GM12878 (cell line): ENCODE data around the gene MRPL36. TPM values are rescaled to one million over a fixed set of nuclear protein-coding genes. Genes with fewer than 3 reads are reported as not detected.

Experiments
- ATAC-seq: fragments of 200-7000 bp; cut with Tn5 transposase; 3 replicates; pipeline ENCODE4 v1.9.1; 2020; ENCODE audit warnings: mild to moderate bottlenecking, moderate library complexity
- BruUV-seq: library from RNA; stranded (reverse); fragments of 400-500 nt; replicated peaks from 2 replicates; lab custom pipeline; 2021; lab: Mats Ljungman, UMichigan
- CTCF ChIA-PET: fragments of 300-600 bp; sonication (Branson Sonifier 250); formaldehyde crosslinking; extraction: SDS; loops from one replicate; lab custom pipeline; 2021; ENCODE audit warnings: inconsistent platforms; lab: Yijun Ruan, JAX
- POLR2A ChIA-PET: fragments of 350-600 bp; formaldehyde crosslinking; extraction: SDS; loops from one replicate; lab custom pipeline; 2021; ENCODE audit warnings: inconsistent platforms; lab: Charles Lee
- RAD21 ChIA-PET: fragments of 300-600 bp; sonication (Branson Sonifier 250); formaldehyde crosslinking; loops from one replicate; lab custom pipeline; 2023; ENCODE audit warnings: antibody characterized with exemption; ENCODE audit not compliant: unreplicated experiment; lab: Charles Lee
- SMC1A ChIA-PET: fragments of 300-600 bp; sonication (Branson Sonifier 250); formaldehyde crosslinking; loops from one replicate; lab custom pipeline; 2023; ENCODE audit not compliant: unreplicated experiment, uncharacterized antibody; lab: Charles Lee
- DNase-seq: peaks from one replicate; pipeline ENCODE4 v3.0.0-alpha.2; 2011; ENCODE audit warnings: low read depth, low spot score
- FAIRE-seq: peaks from 3 replicates; lab custom pipeline; 2011; peaks lifted over from hg19 to GRCh38; lab: Jason Lieb, UNC
- H2AFZ ChIP-seq: 2 replicates; pipeline ENCODE4 v1.6.0; 2011; ENCODE audit warnings: low read depth, low read length, control low read depth; ENCODE audit not compliant: control insufficient read depth
- H3K27ac ChIP-seq: 2 replicates; pipeline ENCODE4 v1.5.1; 2011; ENCODE audit warnings: control low read depth; ENCODE audit not compliant: control insufficient read depth, insufficient read depth
- H3K27me3 ChIP-seq, 2 experiments: replicated peaks in 1 of 2; 2 replicates each; pipeline versions ENCODE4 v1.6.0 to v1.6.1; 2011; ENCODE audit warnings: low read length in 1 of 2; ENCODE audit not compliant: control insufficient read depth in 2 of 2, insufficient read depth in 2 of 2
- H3K36me3 ChIP-seq, 2 experiments: 2 replicates each; pipeline ENCODE4 v1.5.1; 2011; ENCODE audit warnings: low read length in 1 of 2; ENCODE audit not compliant: control insufficient read depth in 2 of 2, insufficient read depth in 2 of 2
- H3K4me1 ChIP-seq: 2 replicates; pipeline ENCODE4 v1.6.1; 2011; ENCODE audit warnings: mild to moderate bottlenecking, low read length, moderate library complexity, mixed read lengths; ENCODE audit not compliant: control insufficient read depth, insufficient read depth
- H3K4me2 ChIP-seq: 2 replicates; pipeline ENCODE4 v1.6.0; 2011; ENCODE audit warnings: control low read depth; ENCODE audit not compliant: control insufficient read depth, insufficient read depth
- H3K4me3 ChIP-seq: fragments of 200-600 bp; sonication (generic); 2 replicates; pipeline ENCODE4 v1.5.1; 2016
- H3K79me2 ChIP-seq: 2 replicates; pipeline ENCODE4 v1.6.0; 2011; ENCODE audit warnings: low read length; ENCODE audit not compliant: control insufficient read depth, insufficient read depth
- H3K9ac ChIP-seq: 2 replicates; pipeline ENCODE4 v1.8.0; 2011; ENCODE audit warnings: low read length, control low read depth, mixed read lengths; ENCODE audit not compliant: control insufficient read depth, insufficient read depth
- H3K9me3 ChIP-seq: replicated peaks from 3 replicates; pipeline ENCODE4 v1.5.1; 2011; ENCODE audit warnings: mild to moderate bottlenecking, low read length; ENCODE audit not compliant: control insufficient read depth, insufficient read depth
- H4K20me1 ChIP-seq: 2 replicates; pipeline ENCODE4 v1.6.0; 2011; ENCODE audit not compliant: control insufficient read depth, insufficient read depth
- BACH1 ChIP-seq: fragments of 450-650 bp; IDR thresholded peaks from 2 replicates; pipeline ENCODE4 v1.6.1; 2017; ENCODE audit warnings: mild to moderate bottlenecking, borderline replicate concordance
- BMI1 ChIP-seq: fragments of 450-650 bp; IDR thresholded peaks from 2 replicates; pipeline ENCODE4 v1.6.1; 2016; ENCODE audit warnings: mild to moderate bottlenecking, moderate library complexity, borderline replicate concordance
- CUX1 ChIP-seq: IDR thresholded peaks from 2 replicates; pipeline ENCODE4 v1.6.1; 2012; ENCODE audit warnings: improper control_type of control experiment, low read depth, low read length; ENCODE audit not compliant: insufficient replicate concordance
- NFXL1 ChIP-seq: fragments of 450-650 bp; IDR thresholded peaks from 2 replicates; pipeline ENCODE4 v1.6.1; 2017; ENCODE audit warnings: antibody characterized with exemption, mild to moderate bottlenecking, borderline replicate concordance
- PBX3 ChIP-seq: IDR thresholded peaks from 2 replicates; pipeline ENCODE4 v1.6.1; 2011; ENCODE audit warnings: mild to moderate bottlenecking, low read depth, low read length, moderate library complexity; ENCODE audit not compliant: insufficient replicate concordance
- PRDM15 ChIP-seq: fragments of 450-650 bp; formaldehyde crosslinking; IDR thresholded peaks from 2 replicates; pipeline ENCODE4 v1.4.0; 2020; ENCODE audit warnings: mild to moderate bottlenecking, moderate library complexity
- RB1 ChIP-seq: fragments of 450-650 bp; formaldehyde crosslinking; IDR thresholded peaks from 2 replicates; pipeline ENCODE4 v1.6.1; 2017; ENCODE audit warnings: mild to moderate bottlenecking, borderline replicate concordance
- RCOR1 ChIP-seq: conservative IDR thresholded peaks from 2 replicates; pipeline ENCODE4 v1.6.1; 2012; ENCODE audit warnings: low read depth, low read length, improper control_type of control experiment
- RELA ChIP-seq: fragments of 450-650 bp; IDR thresholded peaks from 2 replicates; pipeline ENCODE4 v1.8.0; 2014; ENCODE audit warnings: borderline replicate concordance; ENCODE audit not compliant: partially characterized antibody
- USF1 ChIP-seq: IDR thresholded peaks from 2 replicates; pipeline ENCODE4 v1.6.1; 2011; ENCODE audit warnings: borderline replicate concordance, low read depth, mild to moderate bottlenecking, moderate library complexity, mixed read lengths, low read length; ENCODE audit not compliant: insufficient read depth; ENCODE audit errors: extremely low read length
- WGBS: methylation state at CpG from one replicate; pipeline ENCODE4 v1.1.6; 2016; ENCODE audit warnings: low lambda C conversion rate; ENCODE audit not compliant: insufficient replicate concordance, insufficient coverage; ENCODE audit errors: missing lambda C conversion rate; 5-methylcytosine and 5-hydroxymethylcytosine counted together
- in situ Hi-C: fragments of 300-500 bp; cut with MboI; formaldehyde crosslinking; loops from 9 replicates; pipeline ENCODE4 v1.14.3; 2018; ENCODE audit warnings: mixed read lengths
- intact Hi-C: fragments of 100-400 bp; cut with micrococcal nuclease; formaldehyde crosslinking; loops from one replicate; pipeline ENCODE4 v1.14.2; 2022; ENCODE audit not compliant: unreplicated experiment
- polyA plus RNA-seq, 11 experiments: library from polyadenylated mRNA; depleted of rRNA in 4 of 11; unstranded in 6 of 11; stranded (reverse) in 5 of 11; fragments of >200 nt; fragmentation: Nextera tagmentation in 4 of 11; fragmentation: Illumina TruSeq in 1 of 11; extraction: Ambion mirVana in 4 of 11; extraction: Trizol in 1 of 11; gene quantifications; 1 replicate in 1 of 11; 2 replicates in 10 of 11; pipeline versions ENCODE4 v1.2.1 to v1.2.3, GENCODE V29; 2011 to 2016; ENCODE audit warnings: inconsistent platforms in 2 of 11, missing spikeins in 2 of 11, low read depth in 1 of 11
- total RNA-seq, 4 experiments: library from RNA; depleted of rRNA in 3 of 4; stranded (reverse); fragments of >200 nt in 3 of 4; fragmentation: Illumina TruSeq in 1 of 4; extraction: Trizol in 1 of 4; gene quantifications; 2 replicates each; pipeline versions ENCODE4 v1.2.1 to v1.2.3, GENCODE V29; 2013 to 2021

The MRPL36 gene
- total and polyA plus RNA-seq, 10 of the 15 experiments (the other 5 are each of a cell fraction or from before 2014, with no cell fraction given), result 89.2 to 559 (median 152) TPM

GRCh38 chr5:1795506-1795905 lies 4.1 kb downstream of the MRPL36 start (continued):
- TF ChIP-seq USF1 (no peak), RCOR1 (no peak)

- FAIRE-seq (no peak), DNase-seq (no peak), ATAC-seq (no peak)
- ChIA-PET POLR2A (interaction anchor here (0.9 kb wide), 1 partner anchor 13 kb away, joined by 3 read pairs; no protein-coding TSS in a partner anchor), SMC1A (no interaction called here), CTCF (interaction anchor here (0.8 to 1.1 kb wide), 3 partner anchors 13 to 31 kb away, joined by 3 to 5 read pairs (median 3); no protein-coding TSS in a partner anchor), RAD21 (no interaction called here)
- WGBS, result 96% methylated on average over 17 of the region's 17 CpGs
- H3K4me1 ChIP-seq, result peaks cover 50% of the 10 kb centered on the region
- in situ Hi-C loops (loop anchor here (5.0 kb wide), 1 partner anchor 308 kb away; no protein-coding TSS in a partner anchor), intact Hi-C loops (loop anchor here (10.0 kb wide), 1 partner anchor 480 kb away; no protein-coding TSS in a partner anchor)
- H3K4me3 ChIP-seq, result no peak overlapping the region; the same call in 1 of the 2 replicates
- no peak overlapping the region for H2AFZ ChIP-seq
- peaks cover 37% of the 10 kb centered on the region for H3K79me2 ChIP-seq
- peaks cover 13 to 21% of the 10 kb centered on the region in 2 experiments for H3K36me3 ChIP-seq
- H3K27ac ChIP-seq, result peak overlapping the region; percentile 92; the same call in 1 of the 2 replicates
- H3K4me2 ChIP-seq, result no peak overlapping the region
- H3K27me3 ChIP-seq, result no peaks in the 10 kb centered on the region
- no TSS peak for BruUV-seq
- no peaks in the 10 kb centered on the region for H3K9me3 ChIP-seq
- H3K9ac ChIP-seq, result no peak overlapping the region
- H4K20me1 ChIP-seq, result no peaks in the 10 kb centered on the region
- no peak for TF ChIP-seq CUX1
- no peak for TF ChIP-seq PBX3
- no peak for TF ChIP-seq NFXL1
- TF ChIP-seq PRDM15 (CRISPR knock-in tag), result no peak
- TF ChIP-seq BACH1, result no peak
- no peak for TF ChIP-seq RB1
- no peak for TF ChIP-seq BMI1
- no peak for TF ChIP-seq RELA
Observed at GRCh38 chr5:1794901-1795290, 4.7 kb downstream of the MRPL36 start.
